Measurements from ENCODE around the gene EPRS1. TPM values are rescaled to one million over a fixed set of nuclear protein-coding genes. Genes with fewer than 3 reads are reported as not detected.

Gene EPRS1
- total RNA-seq, 1 experiment from 2014 or later, result 612 TPM

DNA sequence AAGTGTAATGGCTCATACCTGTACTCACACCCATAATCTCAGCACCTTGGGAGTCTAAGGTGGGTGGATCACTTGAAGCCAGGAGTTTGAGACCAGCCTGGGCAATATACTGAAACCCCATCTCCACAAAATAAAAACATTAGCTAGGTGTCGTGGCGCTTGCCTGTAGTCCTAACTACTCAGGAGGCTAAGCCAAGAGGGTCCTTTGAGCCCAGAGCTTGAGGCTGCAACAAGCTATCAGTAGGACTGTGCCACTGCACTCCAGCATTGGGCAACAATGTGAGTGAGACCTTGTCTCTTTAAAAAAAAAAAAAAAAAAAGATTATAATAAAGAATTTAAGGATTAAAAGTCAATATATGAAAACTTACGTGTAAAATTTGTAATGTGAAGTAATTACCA lies 31.6 kb upstream of the EPRS1 start:
- ChIA-PET POLR2A (interaction anchor here (1.3 kb wide), 1 partner anchor 10 kb away, joined by 6 read pairs; no protein-coding TSS in a partner anchor), CTCF (interaction anchor here (0.6 to 1.3 kb wide), 3 partner anchors 9 to 17 kb away, joined by 3 to 4 read pairs (median 3); no protein-coding TSS in a partner anchor)
- no peaks in the 10 kb centered on the region for H3K27me3 Mint-ChIP-seq (ENCODE audit: insufficient read depth, unreplicated experiment)
- no peak overlapping the region for H3K27ac Mint-ChIP-seq (ENCODE audit: low read depth, unreplicated experiment)
- intact Hi-C loops (cut with micrococcal nuclease), result no loop called here
- H3K4me1 Mint-ChIP-seq (ENCODE audit: insufficient read depth, unreplicated experiment), result no peaks in the 10 kb centered on the region
- no peaks in the 10 kb centered on the region for H3K9me3 Mint-ChIP-seq (ENCODE audit: unreplicated experiment)
- TF ChIP-seq, protein P1, sequence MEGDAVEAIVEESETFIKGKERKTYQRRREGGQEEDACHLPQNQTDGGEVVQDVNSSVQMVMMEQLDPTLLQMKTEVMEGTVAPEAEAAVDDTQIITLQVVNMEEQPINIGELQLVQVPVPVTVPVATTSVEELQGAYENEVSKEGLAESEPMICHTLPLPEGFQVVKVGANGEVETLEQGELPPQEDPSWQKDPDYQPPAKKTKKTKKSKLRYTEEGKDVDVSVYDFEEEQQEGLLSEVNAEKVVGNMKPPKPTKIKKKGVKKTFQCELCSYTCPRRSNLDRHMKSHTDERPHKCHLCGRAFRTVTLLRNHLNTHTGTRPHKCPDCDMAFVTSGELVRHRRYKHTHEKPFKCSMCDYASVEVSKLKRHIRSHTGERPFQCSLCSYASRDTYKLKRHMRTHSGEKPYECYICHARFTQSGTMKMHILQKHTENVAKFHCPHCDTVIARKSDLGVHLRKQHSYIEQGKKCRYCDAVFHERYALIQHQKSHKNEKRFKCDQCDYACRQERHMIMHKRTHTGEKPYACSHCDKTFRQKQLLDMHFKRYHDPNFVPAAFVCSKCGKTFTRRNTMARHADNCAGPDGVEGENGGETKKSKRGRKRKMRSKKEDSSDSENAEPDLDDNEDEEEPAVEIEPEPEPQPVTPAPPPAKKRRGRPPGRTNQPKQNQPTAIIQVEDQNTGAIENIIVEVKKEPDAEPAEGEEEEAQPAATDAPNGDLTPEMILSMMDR (IDR thresholded peaks at IDR 0.05; ENCODE audit: unreplicated experiment), result no peak
- no peak for DNase-seq (ENCODE audit: unreplicated experiment)
- peaks cover 54% of the 10 kb centered on the region for H3K36me3 Mint-ChIP-seq (ENCODE audit: insufficient read depth, unreplicated experiment)
- H3K4me3 Mint-ChIP-seq (ENCODE audit: unreplicated experiment), result no peak overlapping the region
- BruUV-seq (replicated peaks), result no TSS peak

DNA sequence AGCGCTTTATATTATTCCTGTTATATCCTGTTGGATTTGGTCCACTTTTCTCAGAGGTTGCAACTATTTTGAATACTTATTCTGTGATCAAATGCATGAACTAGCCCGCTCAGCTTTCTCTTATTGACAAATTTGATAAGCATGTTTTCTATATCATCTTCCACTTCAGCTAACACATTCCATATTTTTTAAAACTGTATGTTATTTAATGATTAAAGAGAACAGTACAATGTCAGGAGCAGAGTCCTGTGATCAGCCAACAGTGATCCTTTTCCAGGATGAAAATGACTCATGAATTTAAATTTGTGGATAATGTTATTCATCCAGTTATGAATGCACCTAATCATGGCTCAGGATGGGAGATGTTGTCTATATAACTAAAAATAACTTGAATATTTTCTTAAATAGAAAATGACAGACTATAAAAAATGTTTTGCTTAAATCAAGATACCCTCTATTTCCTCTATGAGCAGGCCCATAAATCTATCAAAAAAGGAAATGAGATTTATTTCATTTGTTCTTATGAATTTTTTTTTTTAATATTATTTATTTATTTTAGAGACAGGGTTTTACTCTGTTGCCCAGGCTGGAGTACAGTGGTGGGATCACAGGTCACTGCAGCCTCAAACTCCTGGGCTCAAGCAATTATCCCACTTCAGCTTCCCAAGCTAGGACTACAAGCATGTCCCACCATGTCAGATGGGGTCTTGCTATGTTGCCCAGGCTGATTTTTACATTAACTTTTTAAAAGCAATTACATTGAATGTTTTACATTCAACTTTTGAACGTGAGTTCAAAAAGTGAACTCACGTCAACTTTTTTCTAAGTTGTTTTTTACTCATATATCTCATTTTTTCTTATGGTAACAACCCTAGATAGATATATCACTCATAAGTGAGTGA lies 30.8 kb upstream of the EPRS1 start:
- Mint-ChIP-seq H3K36me3 (ENCODE audit: insufficient read depth, unreplicated experiment) (peaks cover 57% of the 10 kb centered on the region), H3K27ac (ENCODE audit: low read depth, unreplicated experiment) (no peak overlapping the region), H3K9me3 (ENCODE audit: unreplicated experiment) (no peaks in the 10 kb centered on the region), H3K4me1 (ENCODE audit: insufficient read depth, unreplicated experiment) (no peaks in the 10 kb centered on the region), H3K27me3 (ENCODE audit: insufficient read depth, unreplicated experiment) (no peaks in the 10 kb centered on the region), H3K4me3 (ENCODE audit: unreplicated experiment) (no peak overlapping the region)
- TF ChIP-seq, protein P1 (IDR thresholded peaks at IDR 0.05; ENCODE audit: unreplicated experiment), result no peak
- intact Hi-C loops (cut with micrococcal nuclease), result no loop called here
- CTCF ChIA-PET, result interaction anchor here (0.6 to 1.3 kb wide), 3 partner anchors 8 to 36 kb away, joined by 3 to 4 read pairs (median 3); no protein-coding TSS in a partner anchor
- no TSS peak for BruUV-seq (replicated peaks)
- no peak for DNase-seq (ENCODE audit: unreplicated experiment)
- POLR2A ChIA-PET, result no interaction called here

DNA sequence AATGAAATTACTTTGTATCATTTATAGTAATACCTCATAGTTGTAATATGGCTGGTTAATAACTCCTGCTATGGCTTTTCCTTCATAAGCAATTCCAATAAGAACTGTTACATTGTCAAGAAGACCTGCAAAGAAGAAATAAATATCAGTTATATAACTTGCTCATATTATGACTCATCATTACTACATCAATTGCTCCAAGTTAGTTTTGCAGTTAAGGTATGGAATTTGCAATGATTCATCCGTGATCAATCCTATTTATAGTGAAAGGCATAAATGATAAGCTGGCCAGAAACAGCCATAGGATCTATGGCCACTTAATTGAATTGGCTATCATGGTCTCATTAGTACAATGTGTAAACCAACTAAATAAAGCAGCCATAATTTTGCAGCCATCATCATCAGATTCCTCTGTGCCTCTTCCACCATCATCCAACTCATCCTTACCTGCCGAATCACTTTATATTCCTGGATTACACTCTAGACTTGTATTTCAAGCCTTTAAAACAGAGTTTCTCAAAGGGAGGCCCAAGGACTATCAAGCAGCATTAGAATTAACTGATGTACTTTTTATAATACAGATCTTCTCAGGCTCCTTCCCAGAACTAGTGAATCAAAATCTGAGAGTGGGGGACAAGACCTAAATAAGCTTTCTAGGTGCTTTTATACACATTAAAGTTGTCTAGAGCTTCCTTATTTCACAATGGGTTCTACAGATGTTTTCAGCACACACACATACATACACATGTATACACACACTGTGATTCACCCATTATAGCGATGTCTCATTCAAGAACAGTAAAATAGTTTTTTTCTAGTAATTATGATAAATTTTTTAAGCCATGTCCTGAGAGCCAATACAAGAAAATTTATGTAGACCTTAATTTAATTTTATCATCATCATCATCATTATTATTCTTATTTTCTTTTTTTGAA lies 21.2 kb upstream of the EPRS1 start:
- no TSS peak for BruUV-seq (replicated peaks)
- Mint-ChIP-seq H3K27me3 (ENCODE audit: insufficient read depth, unreplicated experiment) (no peaks in the 10 kb centered on the region), H3K4me3 (ENCODE audit: unreplicated experiment) (no peak overlapping the region), H3K27ac (ENCODE audit: low read depth, unreplicated experiment) (peak overlapping the region; percentile 44), H3K36me3 (ENCODE audit: insufficient read depth, unreplicated experiment) (peaks cover 73% of the 10 kb centered on the region), H3K4me1 (ENCODE audit: insufficient read depth, unreplicated experiment) (peaks cover 6% of the 10 kb centered on the region), H3K9me3 (ENCODE audit: unreplicated experiment) (no peaks in the 10 kb centered on the region)
- POLR2A ChIA-PET, result interaction anchor here (0.6 to 2.1 kb wide), 6 partner anchors 11 to 26 kb away, joined by 3 to 7 read pairs (median 4); partner anchors contain the start of genes BPNT1, EPRS1 and IARS2
- TF ChIP-seq, protein P1 (IDR thresholded peaks at IDR 0.05; ENCODE audit: unreplicated experiment), result no peak
- peak; percentile 33 for DNase-seq (ENCODE audit: unreplicated experiment)
- CTCF ChIA-PET, result interaction anchor here (0.6 to 1.2 kb wide), 3 partner anchors 27 to 56 kb away, joined by 3 to 5 read pairs (median 3); partner anchors contain the start of gene IARS2
- intact Hi-C loops (cut with micrococcal nuclease), result no loop called here
